ENCODE measurements around the gene TOR1B. TPM values are rescaled to one million over a fixed set of nuclear protein-coding genes. Genes with fewer than 3 reads are reported as not detected.

TOR1B gene
- total and polyA plus RNA-seq, 4 donors, result 12.8 to 31.9 (median 17.8) TPM

GRCh38 chr9:129845373-129845772 is 42.4 kb downstream of the TOR1B start:
- no peaks in the 10 kb centered on the region for H3K27me3 ChIP-seq (ENCODE audit: control insufficient read depth in 4 of 4, insufficient read depth in 4 of 4, low read length in 3 of 4)
- H3K36me3 ChIP-seq (ENCODE audit: control insufficient read depth in 4 of 4, insufficient read depth in 3 of 4, low read depth in 1 of 4, low read length in 3 of 4), result peaks cover 0 to 6% (median 2%) of the 10 kb centered on the region in 4 donors
- 73% methylated on average over 2 of the region's 2 CpGs for WGBS
- H3K4me3 ChIP-seq (ENCODE audit: low read depth in 1 of 3, low read length in 3 of 3), result no peak overlapping the region
- H3K9ac ChIP-seq (ENCODE audit: low read depth in 1 of 2, low read length in 2 of 2), result no peak overlapping the region
- DNase-seq (ENCODE audit: low spot score), result no peak
- H3K27ac ChIP-seq (ENCODE audit: low read depth in 1 of 2, low read length in 2 of 2), result no peak overlapping the region
- no peaks in the 10 kb centered on the region for H3K4me1 ChIP-seq (ENCODE audit: control insufficient read depth in 4 of 4, insufficient read depth in 4 of 4, low read length in 3 of 4)
- TF ChIP-seq RXRA (IDR thresholded peaks at IDR 0.05) (no peak), ZBTB33 (IDR thresholded peaks at IDR 0.05) (no peak), ATF3 (IDR thresholded peaks at IDR 0.05) (no peak), GABPA (IDR thresholded peaks at IDR 0.05 in 1 of 2, conservative IDR thresholded peaks at IDR 0.05 in 1 of 2) (no peak), SP1 (IDR thresholded peaks at IDR 0.05) (no peak), REST (IDR thresholded peaks at IDR 0.05) (no peak), FOXA2 (IDR thresholded peaks at IDR 0.05) (no peak), RAD21 (IDR thresholded peaks at IDR 0.05) (no peak), TAF1 (conservative IDR thresholded peaks at IDR 0.05) (no peak), YY1 (IDR thresholded peaks at IDR 0.05) (no peak), HNF4A (conservative IDR thresholded peaks at IDR 0.05) (no peak)
- H3K9me3 ChIP-seq (ENCODE audit: control insufficient read depth in 4 of 4, low read length in 3 of 4), result no peaks in the 10 kb centered on the region

- Histone ChIP-seq H3K36me3 (ENCODE audit: control insufficient read depth in 4 of 4, insufficient read depth in 3 of 4, low read depth in 1 of 4, low read length in 3 of 4) (peaks cover 3 to 31% (median 17%) of the 10 kb centered on the region in 4 donors), H3K4me3 (ENCODE audit: low read depth in 1 of 3, low read length in 3 of 3) (no peak overlapping the region), H3K4me1 (ENCODE audit: control insufficient read depth in 4 of 4, insufficient read depth in 4 of 4, low read length in 3 of 4) (no peaks in the 10 kb centered on the region), H3K27ac (ENCODE audit: low read depth in 1 of 2, low read length in 2 of 2) (no peak overlapping the region), H3K9me3 (ENCODE audit: control insufficient read depth in 4 of 4, low read length in 3 of 4) (no peaks in the 10 kb centered on the region), H3K27me3 (ENCODE audit: control insufficient read depth in 4 of 4, insufficient read depth in 4 of 4, low read length in 3 of 4) (no peaks in the 10 kb centered on the region), H3K9ac (ENCODE audit: low read depth in 1 of 2, low read length in 2 of 2) (no peak overlapping the region)
- no peak for TF ChIP-seq YY1 (IDR thresholded peaks at IDR 0.05)
- TF ChIP-seq EGR1 (IDR thresholded peaks at IDR 0.05; ENCODE audit: low read depth in 2 of 2), result no peak
- TF ChIP-seq TAF1 (conservative IDR thresholded peaks at IDR 0.05), result no peak
- no peak for TF ChIP-seq RXRA (IDR thresholded peaks at IDR 0.05)
- TF ChIP-seq FOXA2 (IDR thresholded peaks at IDR 0.05), result no peak
- WGBS, result 95% methylated on average over 4 of the region's 4 CpGs
- no peak for DNase-seq (ENCODE audit: low spot score)
Observed at GRCh38 chr9:129848712-129849441, 45.9 kb downstream of the TOR1B start.

Measured in liver (tissue), 9 donors.